Osteoblast (primary cell): ENCODE data around the gene GANC. TPM values are rescaled to one million over a fixed set of nuclear protein-coding genes. Genes with fewer than 3 reads are reported as not detected.

Source experiments
- DNase-seq: peaks from one replicate; pipeline ENCODE4 v3.0.0; 2011; ENCODE audit warnings: low spot score, mixed read lengths; ENCODE audit not compliant: insufficient read length; ENCODE audit errors: missing footprints
- H2AFZ ChIP-seq: 2 replicates; pipeline ENCODE4 v1.6.0; 2011; ENCODE audit warnings: mild to moderate bottlenecking, low read length
- H3K27ac ChIP-seq: 2 replicates; pipeline ENCODE4 v1.5.1; 2011; ENCODE audit warnings: mild to moderate bottlenecking, low read depth, low read length, moderate library complexity
- H3K27me3 ChIP-seq: 2 replicates; pipeline ENCODE4 v1.6.0; 2012; ENCODE audit warnings: mild to moderate bottlenecking, control low read depth, inconsistent platforms, low read length, moderate library complexity; ENCODE audit not compliant: insufficient read depth
- H3K36me3 ChIP-seq: 2 replicates; pipeline ENCODE4 v1.5.1; 2011; ENCODE audit warnings: mild to moderate bottlenecking, low read length, control low read depth, moderate library complexity; ENCODE audit not compliant: insufficient read depth
- H3K4me1 ChIP-seq: 2 replicates; pipeline ENCODE4 v1.5.1; 2011; ENCODE audit warnings: mild to moderate bottlenecking, low read length, control low read depth, moderate library complexity; ENCODE audit not compliant: insufficient read depth
- H3K4me2 ChIP-seq: 2 replicates; pipeline ENCODE4 v1.6.0; 2011; ENCODE audit warnings: mild to moderate bottlenecking, low read length; ENCODE audit not compliant: insufficient read depth
- H3K4me3 ChIP-seq: fragments of 200-600 bp; sonication (generic); 3 replicates; pipeline ENCODE4 v1.5.1; 2012; ENCODE audit warnings: mild to moderate bottlenecking, low read length, inconsistent platforms; ENCODE audit not compliant: insufficient read depth
- H3K79me2 ChIP-seq: 2 replicates; pipeline ENCODE4 v1.6.0; 2012; ENCODE audit warnings: mild to moderate bottlenecking, low read length, control low read depth, inconsistent platforms; ENCODE audit not compliant: insufficient read depth
- H3K9me3 ChIP-seq: 2 replicates; pipeline ENCODE4 v1.5.1; 2011; ENCODE audit warnings: low read depth, low read length, control low read depth
- H4K20me1 ChIP-seq: 2 replicates; pipeline ENCODE4 v1.6.0; 2012; ENCODE audit warnings: mild to moderate bottlenecking, low read length, control low read depth; ENCODE audit not compliant: insufficient read depth
- total RNA-seq: library from RNA; depleted of rRNA; stranded (reverse); fragments of >200 nt; gene quantifications from 2 replicates; pipeline ENCODE4 v1.2.3, GENCODE V29; 2012
- TF ChIP-seq, protein P1 (sequence below): IDR thresholded peaks from 2 replicates; pipeline ENCODE4 v1.5.1; 2011; ENCODE audit warnings: mild to moderate bottlenecking, low read depth, low read length, moderate library complexity; ENCODE audit errors: extremely low read depth

The GANC gene
- total RNA-seq, 1 donor, result 21.0 TPM

DNA sequence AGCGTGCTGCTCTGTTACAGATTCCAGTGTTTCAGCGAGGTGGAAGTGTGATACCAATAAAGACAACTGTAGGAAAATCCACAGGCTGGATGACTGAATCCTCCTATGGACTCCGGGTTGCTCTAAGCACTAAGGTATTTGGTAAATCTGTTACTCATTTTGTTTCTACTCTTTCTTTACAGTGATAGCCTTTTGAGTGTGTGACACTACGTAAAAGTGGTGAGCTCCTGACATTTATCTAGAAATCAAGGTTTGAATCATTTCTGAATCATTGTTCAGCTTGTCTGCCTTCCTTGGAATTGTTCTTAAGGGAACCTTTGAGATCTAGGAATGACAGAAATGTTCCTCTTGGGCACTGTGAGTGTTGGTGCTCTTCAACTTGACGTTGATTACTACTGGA lies 75.1 kb downstream of the GANC start:
- Histone ChIP-seq H3K36me3 (peaks cover 11% of the 10 kb centered on the region), H3K4me3 (no peak overlapping the region), H3K4me1 (peaks cover 31% of the 10 kb centered on the region), H3K79me2 (no peaks in the 10 kb centered on the region), H3K9me3 (no peaks in the 10 kb centered on the region), H3K27ac (peak overlapping the region; percentile 87), H3K4me2 (peak overlapping the region; percentile 20), H3K27me3 (no peaks in the 10 kb centered on the region), H4K20me1 (no peaks in the 10 kb centered on the region), H2AFZ (no peak overlapping the region)
- no peak for DNase-seq
- TF ChIP-seq, protein P1, sequence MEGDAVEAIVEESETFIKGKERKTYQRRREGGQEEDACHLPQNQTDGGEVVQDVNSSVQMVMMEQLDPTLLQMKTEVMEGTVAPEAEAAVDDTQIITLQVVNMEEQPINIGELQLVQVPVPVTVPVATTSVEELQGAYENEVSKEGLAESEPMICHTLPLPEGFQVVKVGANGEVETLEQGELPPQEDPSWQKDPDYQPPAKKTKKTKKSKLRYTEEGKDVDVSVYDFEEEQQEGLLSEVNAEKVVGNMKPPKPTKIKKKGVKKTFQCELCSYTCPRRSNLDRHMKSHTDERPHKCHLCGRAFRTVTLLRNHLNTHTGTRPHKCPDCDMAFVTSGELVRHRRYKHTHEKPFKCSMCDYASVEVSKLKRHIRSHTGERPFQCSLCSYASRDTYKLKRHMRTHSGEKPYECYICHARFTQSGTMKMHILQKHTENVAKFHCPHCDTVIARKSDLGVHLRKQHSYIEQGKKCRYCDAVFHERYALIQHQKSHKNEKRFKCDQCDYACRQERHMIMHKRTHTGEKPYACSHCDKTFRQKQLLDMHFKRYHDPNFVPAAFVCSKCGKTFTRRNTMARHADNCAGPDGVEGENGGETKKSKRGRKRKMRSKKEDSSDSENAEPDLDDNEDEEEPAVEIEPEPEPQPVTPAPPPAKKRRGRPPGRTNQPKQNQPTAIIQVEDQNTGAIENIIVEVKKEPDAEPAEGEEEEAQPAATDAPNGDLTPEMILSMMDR, result no peak

DNA sequence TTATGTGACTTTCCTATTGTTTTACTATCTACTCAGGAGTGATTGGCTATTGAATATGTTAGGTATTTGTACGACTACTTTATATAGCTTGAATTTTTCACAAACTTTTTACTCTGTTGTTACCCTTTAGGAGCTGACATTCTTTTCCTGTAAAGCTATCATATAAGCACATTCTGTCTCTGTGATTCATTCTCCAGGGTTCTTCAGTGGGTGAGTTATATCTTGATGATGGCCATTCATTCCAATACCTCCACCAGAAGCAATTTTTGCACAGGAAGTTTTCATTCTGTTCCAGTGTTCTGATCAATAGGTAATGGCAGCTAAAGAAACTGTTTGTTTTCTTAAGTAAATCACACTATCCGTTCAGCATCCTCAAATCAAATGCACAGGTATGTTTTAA lies 76.2 kb downstream of the GANC start:
- H3K27ac ChIP-seq, result peak overlapping the region; percentile 87
- no peak overlapping the region for H2AFZ ChIP-seq
- no peak overlapping the region for H3K4me3 ChIP-seq
- no peaks in the 10 kb centered on the region for H3K27me3 ChIP-seq
- TF ChIP-seq, protein P1, result no peak
- H3K4me2 ChIP-seq, result no peak overlapping the region
- no peaks in the 10 kb centered on the region for H4K20me1 ChIP-seq
- no peaks in the 10 kb centered on the region for H3K79me2 ChIP-seq
- H3K9me3 ChIP-seq, result no peaks in the 10 kb centered on the region
- no peak for DNase-seq
- peaks cover 31% of the 10 kb centered on the region for H3K4me1 ChIP-seq
- H3K36me3 ChIP-seq, result peaks cover 20% of the 10 kb centered on the region

DNA sequence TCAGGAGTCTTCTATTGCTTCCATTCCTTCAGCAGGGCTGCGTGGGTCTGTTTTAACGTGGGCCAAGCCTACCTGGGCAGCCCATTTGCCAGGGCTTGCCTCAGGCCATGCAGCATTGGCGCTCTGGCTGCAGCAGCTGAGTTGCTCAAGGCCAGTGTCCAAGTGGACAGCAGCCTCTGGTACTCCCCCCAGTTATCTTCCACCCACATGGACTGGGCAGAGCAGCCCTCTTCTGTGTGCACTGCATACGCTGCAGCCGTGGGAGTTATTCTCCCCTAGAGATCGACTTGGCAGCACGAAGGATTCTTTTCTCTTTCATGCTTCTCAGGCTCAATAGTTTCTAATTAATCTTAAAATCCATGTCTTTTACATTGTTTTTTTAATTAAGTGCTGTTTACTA lies 79.4 kb downstream of the GANC start:
- TF ChIP-seq, protein P1, result no peak

DNA sequence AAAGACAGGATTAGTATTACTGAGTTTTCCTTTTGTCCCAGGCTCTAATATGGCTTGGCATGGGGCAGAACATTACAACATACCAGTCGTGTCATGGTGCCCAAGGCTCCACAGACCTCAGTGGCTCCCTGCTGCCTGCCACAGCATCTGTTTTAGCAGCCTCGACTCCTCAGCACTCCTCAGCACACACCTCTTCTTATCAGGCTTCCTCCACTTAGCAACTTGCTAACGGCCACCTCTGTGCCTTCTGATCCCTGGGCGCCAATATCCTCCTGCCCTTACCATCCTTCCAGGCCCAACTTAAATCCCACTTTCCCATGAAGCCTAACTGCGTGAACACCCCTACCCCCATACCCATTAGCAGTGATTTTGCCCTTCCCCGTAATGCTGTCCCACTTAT lies 80.1 kb downstream of the GANC start:
- H3K4me1 ChIP-seq, result peaks cover 14% of the 10 kb centered on the region
- no peak overlapping the region for H3K27ac ChIP-seq
- no peaks in the 10 kb centered on the region for H4K20me1 ChIP-seq
- no peak overlapping the region for H3K4me2 ChIP-seq
- TF ChIP-seq, protein P1, result no peak
- no peak overlapping the region for H3K4me3 ChIP-seq
- no peak overlapping the region for H2AFZ ChIP-seq
- no peaks in the 10 kb centered on the region for H3K9me3 ChIP-seq
- no peaks in the 10 kb centered on the region for H3K27me3 ChIP-seq
- H3K79me2 ChIP-seq, result no peaks in the 10 kb centered on the region
- H3K36me3 ChIP-seq, result peaks cover 27% of the 10 kb centered on the region
- no peak for DNase-seq

More for the DNA sequence above, 79.4 kb downstream of the GANC start:
- peaks cover 27% of the 10 kb centered on the region for H3K36me3 ChIP-seq
- H3K9me3 ChIP-seq, result no peaks in the 10 kb centered on the region
- H3K4me3 ChIP-seq, result no peak overlapping the region
- H3K4me1 ChIP-seq, result peaks cover 21% of the 10 kb centered on the region
- no peak for DNase-seq
- H3K27me3 ChIP-seq, result no peaks in the 10 kb centered on the region
- no peak overlapping the region for H3K27ac ChIP-seq
- no peaks in the 10 kb centered on the region for H4K20me1 ChIP-seq
- no peak overlapping the region for H2AFZ ChIP-seq
- no peaks in the 10 kb centered on the region for H3K79me2 ChIP-seq
- H3K4me2 ChIP-seq, result no peak overlapping the region
